Neuronal stem cell (in vitro differentiated cells): Measurements from ENCODE around the gene MIB1.

Experiments
- DNase-seq: peaks from one replicate; pipeline ENCODE4 v3.0.0-alpha.2; 2013; ENCODE audit warnings: low spot score
- H2AFZ ChIP-seq: one replicate; pipeline ENCODE4 v1.6.1; 2013; ENCODE audit warnings: mild to moderate bottlenecking, low read length, inconsistent platforms
- H2AK5ac ChIP-seq: 2 replicates; pipeline ENCODE4 v1.6.1; 2013; ENCODE audit warnings: low read depth, mild to moderate bottlenecking, inconsistent platforms, low read length, moderate library complexity, mixed read lengths
- H2BK120ac ChIP-seq: 2 replicates; pipeline ENCODE4 v1.6.1; 2013; ENCODE audit warnings: low read depth, mild to moderate bottlenecking, inconsistent platforms, low read length, moderate library complexity, mixed read lengths
- H2BK12ac ChIP-seq: one replicate; pipeline ENCODE4 v1.6.1; 2013; ENCODE audit warnings: low read length, inconsistent platforms
- H2BK15ac ChIP-seq: 2 replicates; pipeline ENCODE4 v1.6.1; 2013; ENCODE audit warnings: mild to moderate bottlenecking, low read length, inconsistent platforms, mixed read lengths
- H2BK5ac ChIP-seq: one replicate; pipeline ENCODE4 v1.6.1; 2013; ENCODE audit warnings: inconsistent platforms, mild to moderate bottlenecking, low read length, moderate library complexity
- H3K14ac ChIP-seq: one replicate; pipeline ENCODE4 v1.6.1; 2013; ENCODE audit warnings: low read length, inconsistent platforms
- H3K18ac ChIP-seq: 2 replicates; pipeline ENCODE4 v1.6.1; 2013; ENCODE audit warnings: low read length, inconsistent platforms
- H3K23ac ChIP-seq: 2 replicates; pipeline ENCODE4 v1.6.1; 2013; ENCODE audit warnings: low read depth, mild to moderate bottlenecking, mixed read lengths, low read length, inconsistent platforms; ENCODE audit not compliant: poor library complexity
- H3K27ac ChIP-seq: replicated peaks from 3 replicates; pipeline ENCODE4 v1.5.1; 2013; ENCODE audit warnings: low read length, inconsistent platforms
- H3K27me3 ChIP-seq, 3 experiments: 2 replicates each; pipeline ENCODE4 v1.6.1; 2013; ENCODE audit warnings: low read length in 3 of 3, mild to moderate bottlenecking in 2 of 3, inconsistent platforms in 1 of 3, low read depth in 1 of 3, mixed read lengths in 1 of 3, moderate library complexity in 1 of 3; ENCODE audit not compliant: control insufficient read depth in 3 of 3, insufficient read depth in 3 of 3
- H3K36me3 ChIP-seq, 2 donors: replicated peaks in 1 of 2; 2 replicates each; pipeline ENCODE4 v1.6.1; 2013; ENCODE audit warnings: low read length in 2 of 2; ENCODE audit not compliant: control insufficient read depth in 2 of 2, insufficient read depth in 2 of 2
- H3K4ac ChIP-seq: 2 replicates; pipeline ENCODE4 v1.6.1; 2013; ENCODE audit warnings: inconsistent platforms, mild to moderate bottlenecking, low read length, moderate library complexity
- H3K4me1 ChIP-seq, 2 donors: 1 replicate in 1 of 2; 2 replicates in 1 of 2; pipeline ENCODE4 v1.6.1; 2013; ENCODE audit warnings: low read length in 2 of 2, low read depth in 1 of 2; ENCODE audit not compliant: control insufficient read depth in 2 of 2, insufficient read depth in 1 of 2
- H3K4me2 ChIP-seq: one replicate; pipeline ENCODE4 v1.6.1; 2013; ENCODE audit warnings: mild to moderate bottlenecking, low read length, inconsistent platforms; ENCODE audit not compliant: insufficient read depth, poor library complexity, severe bottlenecking
- H3K4me3 ChIP-seq, 2 donors: 2 replicates each; pipeline ENCODE4 v1.5.1; 2013; ENCODE audit warnings: low read length in 2 of 2, mild to moderate bottlenecking in 2 of 2, inconsistent platforms in 1 of 2, moderate library complexity in 1 of 2
- H3K79me1 ChIP-seq: one replicate; pipeline ENCODE4 v1.6.1; 2013; ENCODE audit warnings: low read depth, mild to moderate bottlenecking, inconsistent platforms, low read length, moderate library complexity
- H3K9ac ChIP-seq: one replicate; pipeline ENCODE4 v1.6.1; 2013; ENCODE audit warnings: mild to moderate bottlenecking, low read depth, low read length, inconsistent platforms; ENCODE audit not compliant: poor library complexity
- H3K9me3 ChIP-seq, 2 donors: replicated peaks in 1 of 2; 2 replicates each; pipeline versions ENCODE3 to v1.6.1; 2013; ENCODE audit warnings: low read length in 2 of 2, mild to moderate bottlenecking in 2 of 2, inconsistent platforms in 1 of 2, low read depth in 1 of 2, mixed read lengths in 1 of 2, moderate library complexity in 1 of 2; ENCODE audit not compliant: control insufficient read depth in 2 of 2, insufficient read depth in 1 of 2
- H4K8ac ChIP-seq: one replicate; pipeline ENCODE4 v1.6.1; 2013; ENCODE audit warnings: low read depth, mild to moderate bottlenecking, inconsistent platforms, low read length, moderate library complexity
- H4K91ac ChIP-seq: one replicate; pipeline ENCODE4 v1.6.1; 2013; ENCODE audit warnings: low read length, low read depth, mild to moderate bottlenecking, inconsistent platforms; ENCODE audit not compliant: poor library complexity
- WGBS, 2 donors: extraction: QIAGEN DNeasy Blood & Tissue Kit; methylation state at CpG; one replicate each; pipeline ENCODE4 v1.1.7; 2013; ENCODE audit warnings: missing lambda C conversion rate in 2 of 2, mixed read lengths in 1 of 2; ENCODE audit not compliant: insufficient read length in 2 of 2, insufficient replicate concordance in 1 of 2; ENCODE audit errors: extremely low coverage in 2 of 2; 5-methylcytosine and 5-hydroxymethylcytosine counted together

Gene MIB1

GRCh38 chr18:21809725-21810124, 69.1 kb downstream of the MIB1 start:
- H3K36me3 ChIP-seq, result peaks cover 5 to 92% of the 10 kb centered on the region in 2 donors
- WGBS, 2 donors, result no CpG with 5 or more reads among the region's 2 CpGs

DNA sequence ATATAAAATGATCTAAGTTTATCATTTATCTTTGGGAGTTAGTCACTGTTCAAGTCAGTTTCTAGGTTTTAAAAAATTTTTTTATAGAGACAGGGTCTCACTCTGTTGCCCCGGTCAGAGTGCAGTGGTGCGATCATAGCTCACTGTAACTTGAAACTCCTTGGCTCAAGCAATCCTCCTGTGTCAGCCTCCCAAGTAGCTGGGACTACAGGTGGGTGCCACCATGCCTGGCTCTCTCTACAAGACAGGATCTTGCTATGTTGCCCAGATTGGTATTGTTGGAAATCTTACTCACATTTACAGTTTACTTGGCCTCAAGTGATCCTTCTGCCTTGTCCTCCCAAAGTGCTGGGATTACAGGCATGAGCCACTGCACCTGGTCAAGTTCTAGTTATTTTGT, 74.5 kb downstream of the MIB1 start:
- Histone ChIP-seq H4K8ac (peak overlapping the region; percentile 43), H3K9me3 (peaks cover 0 to 10% of the 10 kb centered on the region in 2 donors), H3K14ac (no peak overlapping the region), H2AFZ (no peak overlapping the region), H2BK5ac (no peak overlapping the region), H4K91ac (no peak overlapping the region), H3K27ac (no peak overlapping the region), H3K79me1 (no peaks in the 10 kb centered on the region), H3K4ac (no peak overlapping the region), H3K9ac (no peak overlapping the region), H2BK15ac (no peak overlapping the region), H2BK12ac (no peak overlapping the region), H2BK120ac (no peak overlapping the region), H3K36me3 (peaks cover 3 to 89% of the 10 kb centered on the region in 2 donors), H3K23ac (no peak overlapping the region), H3K4me1 (no peaks in the 10 kb centered on the region), H2AK5ac (no peak overlapping the region), H3K4me3 (no peak overlapping the region), H3K27me3 (no peaks in the 10 kb centered on the region), H3K18ac (no peak overlapping the region), H3K4me2 (no peak overlapping the region)
- WGBS, 2 donors, result no CpG with 5 or more reads among the region's 2 CpGs
- DNase-seq, result no peak

More at GRCh38 chr18:21809725-21810124, 69.1 kb downstream of the MIB1 start:
- H3K14ac ChIP-seq, result no peak overlapping the region
- no peaks in the 10 kb centered on the region for H3K79me1 ChIP-seq
- H3K27ac ChIP-seq, result no peak overlapping the region
- H3K4me3 ChIP-seq, result no peak overlapping the region
- no peak for DNase-seq
- no peak overlapping the region for H3K4ac ChIP-seq
- no peaks in the 10 kb centered on the region for H3K4me1 ChIP-seq
- H3K27me3 ChIP-seq, result no peaks in the 10 kb centered on the region
- H2BK15ac ChIP-seq, result no peak overlapping the region
- H3K9me3 ChIP-seq, result peaks cover 0 to 31% of the 10 kb centered on the region in 2 donors
- no peak overlapping the region for H3K9ac ChIP-seq
- no peak overlapping the region for H2BK120ac ChIP-seq
- H3K18ac ChIP-seq, result no peak overlapping the region
- H2BK12ac ChIP-seq, result no peak overlapping the region
- no peak overlapping the region for H4K8ac ChIP-seq
- H4K91ac ChIP-seq, result no peak overlapping the region
- no peak overlapping the region for H2BK5ac ChIP-seq
- no peak overlapping the region for H3K23ac ChIP-seq
- H2AFZ ChIP-seq, result no peak overlapping the region
- H3K4me2 ChIP-seq, result no peak overlapping the region
- no peak overlapping the region for H2AK5ac ChIP-seq

DNA sequence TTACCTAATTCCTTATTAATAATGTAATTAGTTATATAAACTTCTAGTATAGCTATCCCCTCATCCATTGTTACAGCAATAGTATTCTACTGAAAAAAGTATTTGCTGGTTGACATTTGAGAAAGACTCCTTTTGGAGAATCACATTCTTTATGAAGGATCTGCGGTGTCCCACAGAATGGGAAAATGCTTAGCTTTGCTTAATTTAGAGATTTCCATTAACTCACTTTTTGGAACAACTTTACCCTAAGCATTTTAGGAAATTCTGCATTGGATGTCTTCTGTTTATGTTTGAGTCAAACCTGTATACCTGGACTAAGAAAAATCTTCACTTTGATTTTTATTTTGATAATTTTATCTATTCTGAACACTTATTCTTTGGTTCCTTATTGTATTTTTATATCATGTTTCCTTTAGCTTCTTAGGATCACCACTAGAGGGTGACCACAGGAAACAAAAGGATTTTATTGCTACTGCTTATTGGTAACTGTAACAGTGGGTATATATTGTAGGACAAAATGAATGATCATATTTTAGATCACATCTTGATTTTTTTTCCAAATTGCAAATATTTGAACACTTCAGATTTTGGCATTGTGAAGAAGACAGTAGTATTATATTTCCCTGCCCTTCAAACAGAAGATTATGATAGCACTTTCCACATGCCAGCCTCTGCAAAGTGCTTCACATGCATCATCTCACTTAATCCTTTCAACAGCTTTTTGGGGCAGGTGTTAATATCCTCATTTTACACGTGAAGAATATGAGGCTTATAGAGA, 79.6 kb downstream of the MIB1 start:
- Histone ChIP-seq H2AFZ (no peak overlapping the region), H3K36me3 (peaks cover 1 to 95% of the 10 kb centered on the region in 2 donors), H2AK5ac (no peak overlapping the region), H2BK120ac (no peak overlapping the region), H3K14ac (no peak overlapping the region), H3K27ac (no peak overlapping the region), H4K91ac (no peak overlapping the region), H2BK12ac (no peak overlapping the region), H3K79me1 (no peaks in the 10 kb centered on the region), H4K8ac (no peak overlapping the region), H3K23ac (no peak overlapping the region), H3K4me3 (no peak overlapping the region), H3K4ac (no peak overlapping the region), H3K9me3 (no peaks in the 10 kb centered on the region), H2BK15ac (no peak overlapping the region), H3K4me2 (no peak overlapping the region), H3K27me3 (no peaks in the 10 kb centered on the region), H3K4me1 (no peaks in the 10 kb centered on the region), H3K9ac (no peak overlapping the region), H2BK5ac (no peak overlapping the region), H3K18ac (no peak overlapping the region)
- no CpG with 5 or more reads among the region's 2 CpGs for WGBS, 2 donors
- no peak for DNase-seq

DNA sequence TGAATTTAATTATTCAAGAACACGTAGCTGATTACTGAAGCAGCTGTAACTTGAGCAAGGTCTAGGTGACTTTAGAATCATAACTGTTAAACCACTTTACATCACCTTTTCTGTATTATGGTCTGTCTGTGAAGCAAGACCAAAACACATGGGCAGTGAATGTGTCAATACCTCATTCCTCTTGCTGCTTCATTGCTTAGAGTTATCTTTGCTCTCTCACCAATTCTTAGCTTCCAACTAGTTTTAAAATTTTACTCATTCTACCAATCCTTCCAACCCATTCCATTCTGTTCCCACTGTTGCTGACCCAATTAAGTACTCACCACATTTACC, 80.2 kb downstream of the MIB1 start:
- H4K8ac ChIP-seq, result no peak overlapping the region
- no peak overlapping the region for H3K4ac ChIP-seq
- no peak overlapping the region for H3K14ac ChIP-seq
- no peak overlapping the region for H2BK12ac ChIP-seq
- peaks cover 0 to 95% of the 10 kb centered on the region in 2 donors for H3K36me3 ChIP-seq
- no peak overlapping the region for H2AK5ac ChIP-seq
- H3K79me1 ChIP-seq, result no peaks in the 10 kb centered on the region
- no peak for DNase-seq
- no peak overlapping the region for H2BK120ac ChIP-seq
- H2BK15ac ChIP-seq, result no peak overlapping the region
- no peak overlapping the region for H3K9ac ChIP-seq
- H3K27me3 ChIP-seq, result no peaks in the 10 kb centered on the region
- no peak overlapping the region for H3K23ac ChIP-seq
- H3K27ac ChIP-seq, result no peak overlapping the region
- no CpG with 5 or more reads among the region's 1 CpG for whole genome bisulfite sequencing, 2 donors
- H3K18ac ChIP-seq, result no peak overlapping the region
- no peak overlapping the region for H4K91ac ChIP-seq
- H3K4me1 ChIP-seq, result no peaks in the 10 kb centered on the region
- H2BK5ac ChIP-seq, result no peak overlapping the region
- H3K4me2 ChIP-seq, result no peak overlapping the region
- H2AFZ ChIP-seq, result no peak overlapping the region
- no peak overlapping the region for H3K4me3 ChIP-seq
- H3K9me3 ChIP-seq, result no peaks in the 10 kb centered on the region
